Measurements from ENCODE around the gene STMN1. TPM values are rescaled to one million over a fixed set of nuclear protein-coding genes. Genes with fewer than 3 reads are reported as not detected.

Gene STMN1
- total RNA-seq, 1 donor from 2014 or later = 2,298 TPM

GRCh38 chr1:25907601-25908000 is 1.4 kb upstream of the STMN1 start:
- H3K36me3 Mint-ChIP-seq (ENCODE audit: unreplicated experiment) = no peaks in the 10 kb centered on the region
- H3K9me3 Mint-ChIP-seq (ENCODE audit: unreplicated experiment) = peaks cover 24% of the 10 kb centered on the region
- peaks cover 23% of the 10 kb centered on the region for H3K4me1 Mint-ChIP-seq (ENCODE audit: low read depth, unreplicated experiment)
- H3K4me3 Mint-ChIP-seq (ENCODE audit: unreplicated experiment) = peak overlapping the region; percentile 88
- peak overlapping the region; percentile 99 for H3K27ac Mint-ChIP-seq (ENCODE audit: unreplicated experiment)
- no peak for DNase-seq
- TF ChIP-seq CTCF (IDR thresholded peaks at IDR 0.05; ENCODE audit: partially characterized antibody, unreplicated experiment) = no peak
- H3K27me3 Mint-ChIP-seq (ENCODE audit: unreplicated experiment) = peaks cover 21% of the 10 kb centered on the region

- Mint-ChIP-seq H3K27me3 (ENCODE audit: unreplicated experiment) (peaks cover 21% of the 10 kb centered on the region), H3K36me3 (ENCODE audit: unreplicated experiment) (no peaks in the 10 kb centered on the region), H3K27ac (ENCODE audit: unreplicated experiment) (peak overlapping the region; percentile 99), H3K4me3 (ENCODE audit: unreplicated experiment) (peak overlapping the region; percentile 88), H3K9me3 (ENCODE audit: unreplicated experiment) (peaks cover 24% of the 10 kb centered on the region), H3K4me1 (ENCODE audit: low read depth, unreplicated experiment) (peaks cover 29% of the 10 kb centered on the region)
- TF ChIP-seq CTCF (IDR thresholded peaks at IDR 0.05; ENCODE audit: partially characterized antibody, unreplicated experiment) = no peak
- DNase-seq = peak; percentile 75
These were observed 553 bp upstream of the STMN1 start for GRCh38 chr1:25906644-25907300.

GRCh38 chr1:25904943-25905679 is 1.1 kb downstream of the STMN1 start:
- Mint-ChIP-seq H3K4me1 (ENCODE audit: low read depth, unreplicated experiment) (peaks cover 45% of the 10 kb centered on the region), H3K27me3 (ENCODE audit: unreplicated experiment) (peaks cover 21% of the 10 kb centered on the region), H3K27ac (ENCODE audit: unreplicated experiment) (peak overlapping the region; percentile 97), H3K4me3 (ENCODE audit: unreplicated experiment) (peak overlapping the region; percentile 90), H3K36me3 (ENCODE audit: unreplicated experiment) (no peaks in the 10 kb centered on the region), H3K9me3 (ENCODE audit: unreplicated experiment) (peaks cover 26% of the 10 kb centered on the region)
- TF ChIP-seq CTCF (IDR thresholded peaks at IDR 0.05; ENCODE audit: partially characterized antibody, unreplicated experiment) = no peak
- DNase-seq = peak; percentile 99

- no peak for DNase-seq
- peak overlapping the region; percentile 90 for H3K4me3 Mint-ChIP-seq (ENCODE audit: unreplicated experiment)
- peaks cover 49% of the 10 kb centered on the region for H3K4me1 Mint-ChIP-seq (ENCODE audit: low read depth, unreplicated experiment)
- TF ChIP-seq CTCF (IDR thresholded peaks at IDR 0.05; ENCODE audit: partially characterized antibody, unreplicated experiment) = no peak
- peaks cover 18% of the 10 kb centered on the region for H3K27me3 Mint-ChIP-seq (ENCODE audit: unreplicated experiment)
- H3K27ac Mint-ChIP-seq (ENCODE audit: unreplicated experiment) = peak overlapping the region; percentile 97
- no peaks in the 10 kb centered on the region for H3K36me3 Mint-ChIP-seq (ENCODE audit: unreplicated experiment)
- peaks cover 25% of the 10 kb centered on the region for H3K9me3 Mint-ChIP-seq (ENCODE audit: unreplicated experiment)
These were observed 2.2 kb downstream of the STMN1 start for GRCh38 chr1:25903986-25904385.

GRCh38 chr1:25902462-25902861 is 3.8 kb downstream of the STMN1 start:
- Mint-ChIP-seq H3K27ac (ENCODE audit: unreplicated experiment) (peak overlapping the region; percentile 69), H3K4me1 (ENCODE audit: low read depth, unreplicated experiment) (peaks cover 51% of the 10 kb centered on the region), H3K4me3 (ENCODE audit: unreplicated experiment) (peak overlapping the region; percentile 90), H3K27me3 (ENCODE audit: unreplicated experiment) (peaks cover 17% of the 10 kb centered on the region), H3K9me3 (ENCODE audit: unreplicated experiment) (peaks cover 22% of the 10 kb centered on the region), H3K36me3 (ENCODE audit: unreplicated experiment) (no peaks in the 10 kb centered on the region)
- DNase-seq = no peak
- no peak for TF ChIP-seq CTCF (IDR thresholded peaks at IDR 0.05; ENCODE audit: partially characterized antibody, unreplicated experiment)
